Stimulated activated CD4-positive, alpha-beta T cell treated with anti-CD3 and anti-CD28 coated beads, Interleukin-4, amount 100 ng/mL, for 4 hours (primary cell): ENCODE data around the gene KCNJ10.
"Not testable (repeated sequence)": the region's sequence is repeated elsewhere in the genome, so short reads cannot be mapped to it uniquely, and the experiment has no call there.

Source experiments
- DNase-seq, 2 experiments: peaks; one replicate each; pipeline ENCODE4 v3.0.0-alpha.2; 2020

KCNJ10 gene

DNA sequence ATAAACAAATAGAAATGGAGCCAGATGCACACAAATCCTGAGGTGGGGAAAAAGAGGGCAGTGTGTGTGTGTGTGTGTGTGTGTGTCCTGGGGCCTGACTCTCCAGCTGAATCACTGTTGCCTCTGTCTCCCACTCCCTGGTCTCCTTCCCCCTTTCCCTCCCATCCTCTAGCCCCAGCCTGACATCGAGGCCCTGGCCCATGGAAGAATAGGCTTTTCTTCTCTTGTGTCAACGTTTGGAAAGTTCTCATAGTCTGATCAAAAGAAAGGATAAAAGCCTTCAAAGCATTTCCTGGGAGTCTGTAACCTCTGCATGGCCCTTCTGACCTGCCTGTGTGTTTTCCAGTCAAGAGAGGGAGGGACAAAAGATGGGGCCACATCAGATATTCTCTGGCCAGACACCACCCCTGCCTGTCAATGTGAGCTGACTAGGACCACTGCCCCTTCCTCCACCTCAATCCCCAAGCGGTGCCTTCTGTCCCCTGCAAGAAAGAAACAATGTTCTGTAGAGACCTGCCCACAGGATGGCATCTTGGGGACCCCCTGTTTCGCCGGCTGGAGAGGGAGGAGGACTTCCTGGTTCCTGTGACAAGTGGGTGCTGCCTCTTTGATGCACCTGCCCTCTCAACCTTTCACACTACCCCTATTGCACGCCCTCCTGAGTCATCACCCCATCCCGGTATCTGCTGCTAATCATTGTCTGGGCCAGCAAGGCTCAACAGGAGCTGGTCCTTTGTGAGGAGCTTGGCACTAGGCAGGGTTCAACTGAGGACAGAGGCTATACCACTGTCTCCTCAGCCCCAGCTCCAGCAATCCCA is 16.2 kb downstream of the KCNJ10 start:
- no peak for DNase-seq

- no peak for DNase-seq
These were observed 17.0 kb downstream of the KCNJ10 start for GRCh38 chr1:160052936-160053335.

- DNase-seq: no peak
These were observed 19.3 kb downstream of the KCNJ10 start for GRCh38 chr1:160050619-160051018.

GRCh38 chr1:160050182-160050581 is 19.8 kb downstream of the KCNJ10 start:
- DNase-seq: not testable (repeated sequence)

DNA sequence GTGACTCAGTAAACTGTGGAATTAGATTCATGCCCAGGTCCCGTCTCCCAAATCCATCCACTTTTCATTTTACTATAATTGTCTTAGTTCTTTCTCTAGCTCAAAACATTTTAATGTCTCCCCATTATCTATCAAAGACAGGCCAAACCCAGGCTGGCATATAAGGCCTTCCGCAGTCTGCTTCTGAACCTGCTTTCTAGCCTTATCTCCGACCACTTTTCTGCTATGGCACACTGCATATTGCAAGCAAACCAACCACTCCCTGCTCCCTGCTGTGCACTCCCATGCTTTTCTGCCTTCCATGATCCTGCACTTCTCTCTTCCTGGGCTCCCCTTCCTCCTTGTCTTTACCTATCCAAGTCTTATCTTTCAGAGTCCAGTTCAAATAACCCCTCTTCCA is 20.9 kb downstream of the KCNJ10 start:
- no peak for DNase-seq

GRCh38 chr1:160048335-160048734 is 21.6 kb downstream of the KCNJ10 start:
- no peak for DNase-seq

DNA sequence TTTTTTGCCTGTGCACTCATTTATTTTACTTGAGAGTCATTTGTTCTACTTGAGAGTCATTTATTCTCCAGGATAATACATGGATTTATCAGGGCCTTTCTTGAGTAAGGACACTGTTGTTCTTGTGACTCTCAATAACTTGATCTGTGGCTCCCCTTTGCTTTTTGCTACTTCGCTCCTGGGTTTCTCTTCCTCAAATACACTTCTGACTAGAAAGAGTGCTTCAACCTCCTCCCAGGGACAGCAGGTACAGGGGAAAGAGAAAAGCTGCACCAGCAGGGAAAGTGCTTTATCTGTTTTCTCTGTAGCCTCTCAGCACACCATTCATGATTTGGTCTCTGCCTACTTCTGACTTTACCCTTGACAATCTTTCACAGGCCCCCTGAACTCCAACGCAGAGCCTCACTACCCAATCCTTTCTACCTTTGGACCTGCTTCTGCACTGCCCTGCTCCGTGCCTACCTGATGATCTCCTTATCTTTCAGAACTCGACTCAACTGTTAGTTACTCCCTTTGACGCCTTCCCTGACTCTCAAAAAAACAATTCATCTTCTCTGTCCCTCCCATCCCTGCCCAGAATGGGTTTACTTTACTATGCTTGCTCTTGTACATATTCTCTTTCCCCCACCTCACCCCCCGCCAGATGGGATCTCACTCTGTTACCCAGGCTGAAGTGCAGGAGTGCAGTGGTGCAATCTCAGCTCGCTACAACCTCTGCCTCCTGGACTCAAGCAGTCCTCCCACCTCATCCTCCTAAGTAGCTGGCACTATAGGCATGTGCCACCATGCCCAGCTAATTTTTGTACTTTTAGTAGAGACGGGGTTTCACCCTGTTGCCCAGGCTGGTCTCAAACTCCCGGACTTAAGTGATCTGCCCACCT is 22.6 kb downstream of the KCNJ10 start:
- DNase-seq: no peak

DNA sequence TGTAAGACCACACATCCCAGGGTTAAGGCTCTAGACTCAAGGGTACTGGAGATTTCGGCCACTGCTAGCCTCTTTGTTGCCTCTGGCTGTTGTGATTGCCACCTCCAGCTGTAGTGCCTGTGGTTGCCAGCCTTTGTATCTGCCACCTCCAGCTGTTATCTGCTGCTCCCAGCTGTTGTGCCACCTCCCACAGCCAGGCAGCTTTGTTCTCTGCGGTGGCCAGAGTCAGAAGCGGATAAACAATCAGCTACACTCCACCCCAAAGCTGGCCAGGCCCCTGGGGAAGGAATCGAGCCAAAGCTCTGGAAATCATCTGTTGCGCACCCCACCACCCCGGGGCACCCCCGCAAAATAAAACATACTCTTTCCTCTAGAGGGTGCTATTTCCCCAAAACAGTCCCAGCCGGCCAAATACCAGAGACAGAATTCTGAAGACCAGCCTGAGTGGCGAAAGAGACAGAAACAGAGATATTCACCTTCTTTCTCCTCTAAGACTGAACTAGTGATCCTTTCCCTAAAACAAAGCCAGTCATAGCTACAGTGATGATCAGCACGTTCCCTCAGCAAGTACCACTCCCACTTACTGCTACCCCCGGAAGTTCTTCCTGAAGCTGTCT is 23.4 kb downstream of the KCNJ10 start:
- peak in 1 of 2 experiments; percentile 20 for DNase-seq

DNA sequence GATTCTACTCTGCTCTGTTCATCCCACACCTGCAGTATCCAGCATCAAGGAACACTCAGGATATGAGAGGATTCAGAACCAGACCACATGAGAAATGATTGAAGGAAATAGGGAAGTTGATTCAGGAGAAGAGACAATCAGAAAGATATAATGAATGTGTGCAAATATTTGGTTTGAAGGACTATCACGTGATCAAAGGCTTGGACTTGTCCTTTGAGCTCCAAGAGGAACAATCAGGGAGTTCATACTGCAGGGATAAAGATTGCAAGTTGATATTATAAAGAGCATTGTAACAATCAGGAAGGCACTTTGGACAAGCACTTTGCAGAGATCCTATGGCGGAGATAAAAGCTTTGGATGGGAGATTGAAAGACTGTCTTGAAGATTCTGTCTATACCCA is 24.3 kb downstream of the KCNJ10 start:
- no peak for DNase-seq

GRCh38 chr1:160043543-160043942 is 26.4 kb downstream of the KCNJ10 start:
- no peak for DNase-seq

DNA sequence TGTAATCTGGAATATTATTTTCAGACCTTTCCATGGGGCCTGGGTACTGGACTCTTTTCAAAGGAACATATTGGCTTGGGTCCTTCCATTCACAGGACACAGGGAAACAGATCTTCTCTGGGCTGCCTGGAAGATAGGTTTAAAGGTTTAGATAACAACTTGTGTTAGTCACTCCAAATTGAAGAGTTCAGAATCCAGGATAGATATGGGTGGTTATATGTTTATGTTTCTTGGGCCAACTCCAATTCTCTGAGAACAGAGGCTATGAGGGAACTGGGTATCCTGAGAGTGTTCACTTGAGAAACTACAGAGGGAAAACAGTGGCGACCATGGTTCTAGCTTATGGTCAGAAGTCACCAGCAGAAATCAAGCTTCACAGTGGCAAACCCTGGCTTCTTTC is 29.5 kb downstream of the KCNJ10 start:
- no peak for DNase-seq

- DNase-seq: no peak
These were observed 37.7 kb downstream of the KCNJ10 start for GRCh38 chr1:160032165-160032820.

DNA sequence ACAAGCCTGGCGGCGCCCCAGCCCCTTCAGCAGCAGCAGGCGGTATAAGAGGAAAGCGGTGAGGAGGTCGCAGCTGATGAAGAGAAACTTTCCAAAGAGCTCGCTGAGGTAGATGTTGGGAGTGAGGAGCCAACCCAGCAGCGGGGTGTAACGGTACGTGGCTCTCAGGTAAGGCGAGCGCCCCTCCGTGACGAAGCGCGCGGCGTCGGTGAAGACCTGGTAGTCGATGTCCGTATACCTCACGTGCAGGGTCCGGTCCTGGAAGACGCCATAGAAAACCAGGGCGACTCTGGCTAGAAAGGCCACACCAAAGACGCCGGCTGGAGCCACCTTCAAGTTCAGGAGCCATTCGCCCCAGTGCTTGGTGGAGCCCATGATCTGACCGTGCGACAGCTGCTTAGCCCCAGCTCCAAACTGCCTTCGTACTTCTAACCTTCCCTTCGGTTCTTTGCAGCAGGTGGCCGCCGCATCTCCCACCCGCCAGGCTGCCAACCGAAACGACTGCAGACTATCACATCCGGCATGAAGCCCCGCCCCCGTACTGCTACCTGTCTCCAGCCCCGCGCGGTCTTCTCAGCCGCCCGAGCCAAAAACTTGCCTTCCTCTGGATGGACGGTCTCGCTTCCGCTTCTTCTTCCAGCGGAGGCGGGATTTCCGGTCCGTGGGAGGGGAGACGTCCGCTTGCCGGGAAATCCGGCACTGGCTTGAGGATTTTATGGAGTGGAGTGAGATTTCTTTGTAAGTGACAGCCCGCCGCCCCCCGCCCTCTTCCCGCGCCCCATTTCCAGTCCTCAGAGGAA is 38.4 kb downstream of the KCNJ10 start, which contains the start of gene PIGM:
TSS of gene PIGM (minus strand) at position 626 of the 800 bp plus-strand sequence. CDS start at position 375, 251 bp downstream.
- peak; percentile 90 to 91 for DNase-seq

GRCh38 chr1:160030657-160031364 is 39.1 kb downstream of the KCNJ10 start:
- no peak for DNase-seq

GRCh38 chr1:160028426-160028825 is 41.5 kb downstream of the KCNJ10 start:
- no peak for DNase-seq

DNA sequence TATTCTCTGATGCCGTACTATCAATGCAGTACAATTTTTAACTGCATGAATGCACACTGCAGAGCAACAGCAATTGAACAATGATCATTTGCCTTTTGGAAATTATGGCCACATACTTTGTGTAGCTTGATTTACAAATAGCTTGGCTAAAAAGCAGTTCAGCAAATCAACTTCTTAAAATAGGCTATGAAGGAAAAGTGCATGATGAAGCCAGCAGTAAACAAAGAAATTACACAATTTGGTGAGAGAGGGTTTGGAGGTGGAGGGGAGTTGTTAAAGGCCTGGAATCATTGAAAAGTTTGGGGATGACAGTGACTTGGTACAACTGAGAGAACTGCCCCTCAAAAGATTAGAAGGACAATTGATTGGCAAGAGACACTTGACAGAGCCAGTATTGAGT is 44.6 kb downstream of the KCNJ10 start:
- no peak for DNase-seq

GRCh38 chr1:160024195-160024905 is 45.6 kb downstream of the KCNJ10 start:
- no peak for DNase-seq

- no peak for DNase-seq
These were observed 47.3 kb downstream of the KCNJ10 start for GRCh38 chr1:160022330-160023310.

GRCh38 chr1:160021376-160022074 is 48.4 kb downstream of the KCNJ10 start:
- no peak for DNase-seq
